ENCODE data around the gene ZC3H18.

Gene ZC3H18

DNA sequence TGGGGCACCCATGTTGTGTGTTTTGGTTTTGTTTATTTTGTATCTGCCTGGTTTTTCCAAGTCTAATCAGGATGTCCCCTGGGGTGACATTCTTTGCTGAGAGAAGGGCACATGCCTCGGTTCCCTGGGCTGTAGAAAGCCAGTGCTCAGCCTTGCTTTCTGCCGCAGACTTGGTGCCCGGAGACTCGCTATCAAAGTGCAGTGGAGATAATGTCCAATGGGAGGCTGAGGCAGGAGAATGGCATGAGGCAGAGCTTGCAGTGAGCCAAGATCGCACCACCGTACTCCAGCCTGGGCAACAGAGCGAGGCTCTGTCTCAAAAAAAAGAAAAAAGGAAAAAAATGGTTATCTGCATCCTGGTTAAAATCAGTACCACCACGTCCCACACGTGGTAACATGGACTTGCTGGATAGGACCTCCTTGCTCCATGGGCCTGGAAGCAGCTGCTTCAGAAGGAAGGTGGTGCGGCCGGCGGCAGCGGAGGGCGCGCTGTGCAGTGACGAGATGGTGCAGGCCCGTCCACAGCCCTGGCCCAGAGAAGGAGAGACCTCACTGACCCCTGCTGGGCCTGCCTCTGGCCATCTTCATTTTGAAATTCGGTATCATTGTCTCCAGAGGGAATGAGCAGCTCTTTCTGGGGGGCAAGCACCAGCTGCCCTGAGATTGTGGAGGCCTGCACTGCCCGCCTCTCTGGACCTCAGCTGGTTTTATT lies 48.9 kb downstream of the ZC3H18 start:
- Histone ChIP-seq H3K56ac (ENCODE audit: low read length) (no peak overlapping the region), H3K18ac (ENCODE audit: low read length) (no peak overlapping the region), H4K5ac (ENCODE audit: low read length) (no peak overlapping the region), H3K9ac (ENCODE audit: low read length) (no peak overlapping the region), H3K4me2 (ENCODE audit: low read length) (no peak overlapping the region), H2BK15ac (replicated peaks; ENCODE audit: low read depth) (no peak overlapping the region), H2AK5ac (ENCODE audit: low read length) (no peak overlapping the region), H3K79me2 (ENCODE audit: control insufficient read depth, insufficient read depth, low read length) (peaks cover 2% of the 10 kb centered on the region), H3K23ac (ENCODE audit: low read length) (no peak overlapping the region), H3K27ac (ENCODE audit: low read depth, low read length) (no peak overlapping the region), H3K36me3 (ENCODE audit: control insufficient read depth, insufficient read depth, low read length) (peaks cover 9% of the 10 kb centered on the region), H3K4me1 (ENCODE audit: control insufficient read depth, low read depth, low read length) (no peaks in the 10 kb centered on the region), H3K4me3 (ENCODE audit: low read length) (no peak overlapping the region), H3K27me3 (ENCODE audit: insufficient read depth, low read length, poor library complexity) (no peaks in the 10 kb centered on the region), H2BK120ac (ENCODE audit: low read depth, low read length) (no peak overlapping the region), H4K8ac (ENCODE audit: low read depth, low read length) (no peak overlapping the region), H3K79me1 (ENCODE audit: low read length) (peaks cover 9% of the 10 kb centered on the region), H2BK5ac (ENCODE audit: low read length) (no peak overlapping the region), H3K4ac (ENCODE audit: low read depth, low read length) (no peak overlapping the region)
- WGBS (ENCODE audit: extremely low coverage, insufficient coverage, low lambda C conversion rate) = no CpG with 5 or more reads among the region's 19 CpGs
- no peak for DNase-seq

DNA sequence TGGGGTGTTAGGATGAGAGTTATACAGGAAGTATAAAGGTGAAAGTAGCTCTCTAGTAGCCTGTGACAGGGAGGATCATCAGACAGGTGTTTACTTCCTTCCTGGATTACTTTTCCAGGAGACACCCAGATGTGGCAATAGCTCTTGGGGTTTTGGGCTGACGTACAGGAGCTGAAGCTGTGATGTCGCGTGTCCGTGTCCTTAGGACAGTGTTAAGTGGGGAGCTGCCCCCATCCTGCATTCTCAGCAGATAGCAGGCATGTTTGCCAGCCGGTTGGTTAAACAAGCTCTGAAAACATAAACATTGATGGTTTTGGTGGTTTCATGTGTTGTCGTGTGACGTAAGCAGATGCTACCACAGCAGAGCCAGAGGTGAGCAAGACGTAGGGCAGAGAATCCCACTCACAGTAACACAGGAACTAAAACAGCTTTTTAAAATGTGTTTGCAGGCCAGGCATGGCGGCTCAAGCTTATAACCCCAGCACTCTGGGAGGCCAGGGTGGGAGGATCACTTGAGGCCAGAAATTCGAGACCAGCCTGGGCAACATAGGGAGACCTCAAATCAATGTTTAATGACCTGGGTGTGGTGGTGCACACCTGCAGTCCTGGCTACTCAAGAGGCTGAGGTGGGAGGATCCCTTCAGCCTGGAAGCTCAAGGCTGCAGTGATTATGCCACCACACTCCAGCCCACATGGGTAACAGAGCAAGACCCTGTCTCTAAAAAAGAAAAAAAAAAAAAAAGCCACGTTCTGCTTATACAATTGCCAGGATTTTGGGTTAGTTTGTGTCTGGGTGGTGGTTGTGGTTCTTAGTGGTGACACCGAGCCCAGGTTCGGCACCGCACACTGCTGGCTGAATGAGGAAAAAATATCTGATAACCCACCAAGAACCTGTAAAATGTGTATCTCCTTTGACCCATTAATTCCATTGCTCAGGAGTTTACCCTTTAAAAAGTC lies 49.9 kb downstream of the ZC3H18 start:
- Histone ChIP-seq H3K4me2 (ENCODE audit: low read length) (no peak overlapping the region), H3K36me3 (ENCODE audit: control insufficient read depth, insufficient read depth, low read length) (peaks cover 8% of the 10 kb centered on the region), H3K23ac (ENCODE audit: low read length) (no peak overlapping the region), H2BK15ac (replicated peaks; ENCODE audit: low read depth) (no peak overlapping the region), H4K8ac (ENCODE audit: low read depth, low read length) (no peak overlapping the region), H2AK5ac (ENCODE audit: low read length) (no peak overlapping the region), H4K5ac (ENCODE audit: low read length) (no peak overlapping the region), H3K4me3 (ENCODE audit: low read length) (no peak overlapping the region), H3K9ac (ENCODE audit: low read length) (no peak overlapping the region), H3K27me3 (ENCODE audit: insufficient read depth, low read length, poor library complexity) (no peaks in the 10 kb centered on the region), H3K79me1 (ENCODE audit: low read length) (peaks cover 8% of the 10 kb centered on the region), H2BK5ac (ENCODE audit: low read length) (no peak overlapping the region), H3K18ac (ENCODE audit: low read length) (no peak overlapping the region), H3K4ac (ENCODE audit: low read depth, low read length) (no peak overlapping the region), H2BK120ac (ENCODE audit: low read depth, low read length) (no peak overlapping the region), H3K56ac (ENCODE audit: low read length) (no peak overlapping the region), H3K4me1 (ENCODE audit: control insufficient read depth, low read depth, low read length) (no peaks in the 10 kb centered on the region), H3K79me2 (ENCODE audit: control insufficient read depth, insufficient read depth, low read length) (no peaks in the 10 kb centered on the region), H3K27ac (ENCODE audit: low read depth, low read length) (no peak overlapping the region)
- no peak for DNase-seq
- WGBS (ENCODE audit: extremely low coverage, insufficient coverage, low lambda C conversion rate) = no CpG with 5 or more reads among the region's 14 CpGs

DNA sequence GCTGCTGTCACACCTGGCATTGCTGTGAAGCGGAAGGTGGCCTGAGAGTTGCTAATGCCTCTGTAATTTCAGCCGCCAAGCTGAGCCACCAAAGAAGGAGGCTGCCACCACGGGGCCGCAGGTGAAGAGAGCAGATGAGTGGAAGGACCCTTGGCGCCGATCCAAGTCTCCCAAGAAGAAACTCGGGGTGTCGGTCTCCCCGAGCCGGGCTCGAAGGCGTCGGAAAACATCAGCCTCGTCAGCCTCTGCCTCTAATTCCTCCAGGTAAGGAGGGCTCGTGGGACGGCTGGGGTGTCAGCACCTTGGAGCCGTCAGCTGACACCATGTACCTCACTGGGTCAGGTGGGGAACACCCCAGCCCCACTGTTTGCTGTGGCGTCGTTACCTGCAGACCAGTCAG lies 51.9 kb downstream of the ZC3H18 start:
- no peak overlapping the region for H3K56ac ChIP-seq (ENCODE audit: low read length)
- H3K27ac ChIP-seq (ENCODE audit: low read depth, low read length) = no peak overlapping the region
- whole genome bisulfite sequencing (ENCODE audit: extremely low coverage, insufficient coverage, low lambda C conversion rate) = no CpG with 5 or more reads among the region's 19 CpGs
- H2BK5ac ChIP-seq (ENCODE audit: low read length) = no peak overlapping the region
- no peak overlapping the region for H3K4me2 ChIP-seq (ENCODE audit: low read length)
- no peak overlapping the region for H2AK5ac ChIP-seq (ENCODE audit: low read length)
- H2BK120ac ChIP-seq (ENCODE audit: low read depth, low read length) = no peak overlapping the region
- no peak overlapping the region for H3K18ac ChIP-seq (ENCODE audit: low read length)
- peaks cover 7% of the 10 kb centered on the region for H3K79me1 ChIP-seq (ENCODE audit: low read length)
- no peak for DNase-seq
- H3K4me3 ChIP-seq (ENCODE audit: low read length) = no peak overlapping the region
- no peaks in the 10 kb centered on the region for H3K27me3 ChIP-seq (ENCODE audit: insufficient read depth, low read length, poor library complexity)
- H3K36me3 ChIP-seq (ENCODE audit: control insufficient read depth, insufficient read depth, low read length) = peaks cover 9% of the 10 kb centered on the region
- H3K4ac ChIP-seq (ENCODE audit: low read depth, low read length) = no peak overlapping the region
- H4K8ac ChIP-seq (ENCODE audit: low read depth, low read length) = no peak overlapping the region
- H4K5ac ChIP-seq (ENCODE audit: low read length) = no peak overlapping the region
- H3K4me1 ChIP-seq (ENCODE audit: control insufficient read depth, low read depth, low read length) = no peaks in the 10 kb centered on the region
- H3K79me2 ChIP-seq (ENCODE audit: control insufficient read depth, insufficient read depth, low read length) = no peaks in the 10 kb centered on the region
- H3K9ac ChIP-seq (ENCODE audit: low read length) = no peak overlapping the region
- H2BK15ac ChIP-seq (replicated peaks; ENCODE audit: low read depth) = no peak overlapping the region
- H3K23ac ChIP-seq (ENCODE audit: low read length) = no peak overlapping the region

DNA sequence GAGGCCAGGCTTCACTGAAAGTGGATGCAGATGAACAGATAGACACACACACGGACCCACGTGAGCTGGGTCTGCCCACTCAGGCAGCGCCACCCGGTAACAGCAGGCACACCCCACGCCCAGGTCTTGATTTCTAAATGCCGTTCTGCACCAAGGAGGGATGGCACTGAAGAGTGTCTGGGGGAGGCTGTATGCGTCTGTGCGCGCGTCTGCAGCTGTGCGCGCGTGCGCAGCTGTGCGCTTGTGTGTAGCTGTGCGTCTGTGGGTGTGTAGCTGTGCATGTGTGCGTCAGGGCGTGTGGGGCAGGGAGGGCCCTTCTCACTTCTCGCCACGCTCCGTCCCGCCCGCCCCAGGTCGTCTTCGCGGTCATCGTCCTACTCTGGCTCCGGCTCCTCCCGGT lies 52.7 kb downstream of the ZC3H18 start:
- no CpG with 5 or more reads among the region's 29 CpGs for WGBS (ENCODE audit: extremely low coverage, insufficient coverage, low lambda C conversion rate)
- no peak overlapping the region for H3K56ac ChIP-seq (ENCODE audit: low read length)
- H2AK5ac ChIP-seq (ENCODE audit: low read length) = no peak overlapping the region
- H4K8ac ChIP-seq (ENCODE audit: low read depth, low read length) = no peak overlapping the region
- H3K79me1 ChIP-seq (ENCODE audit: low read length) = peaks cover 7% of the 10 kb centered on the region
- no peak overlapping the region for H3K27ac ChIP-seq (ENCODE audit: low read depth, low read length)
- no peaks in the 10 kb centered on the region for H3K79me2 ChIP-seq (ENCODE audit: control insufficient read depth, insufficient read depth, low read length)
- no peak overlapping the region for H2BK120ac ChIP-seq (ENCODE audit: low read depth, low read length)
- H3K27me3 ChIP-seq (ENCODE audit: insufficient read depth, low read length, poor library complexity) = no peaks in the 10 kb centered on the region
- no peak overlapping the region for H3K4me2 ChIP-seq (ENCODE audit: low read length)
- H4K5ac ChIP-seq (ENCODE audit: low read length) = no peak overlapping the region
- H2BK15ac ChIP-seq (replicated peaks; ENCODE audit: low read depth) = no peak overlapping the region
- H2BK5ac ChIP-seq (ENCODE audit: low read length) = no peak overlapping the region
- no peak overlapping the region for H3K18ac ChIP-seq (ENCODE audit: low read length)
- H3K36me3 ChIP-seq (ENCODE audit: control insufficient read depth, insufficient read depth, low read length) = peaks cover 9% of the 10 kb centered on the region
- no peaks in the 10 kb centered on the region for H3K4me1 ChIP-seq (ENCODE audit: control insufficient read depth, low read depth, low read length)
- no peak for DNase-seq
- H3K4ac ChIP-seq (ENCODE audit: low read depth, low read length) = no peak overlapping the region
- H3K9ac ChIP-seq (ENCODE audit: low read length) = no peak overlapping the region
- no peak overlapping the region for H3K4me3 ChIP-seq (ENCODE audit: low read length)
- no peak overlapping the region for H3K23ac ChIP-seq (ENCODE audit: low read length)

DNA sequence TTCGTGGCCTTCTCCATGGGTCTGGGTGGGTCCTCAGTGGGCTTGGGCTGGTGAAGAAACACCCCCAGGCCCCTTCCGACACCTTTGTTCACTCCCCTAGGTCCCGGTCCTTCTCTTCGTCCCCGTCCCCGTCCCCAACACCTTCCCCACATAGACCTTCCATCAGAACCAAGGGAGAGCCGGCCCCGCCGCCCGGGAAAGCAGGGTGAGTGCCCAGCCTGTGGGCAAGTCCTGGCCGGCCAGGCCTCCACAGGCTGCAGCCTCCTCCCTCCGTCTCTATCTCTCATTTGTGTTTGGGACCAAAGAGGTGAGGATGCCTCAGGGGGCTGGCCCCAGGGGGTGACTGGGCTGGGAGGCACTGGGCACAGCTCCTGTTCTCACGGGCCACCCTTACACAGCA lies 53.7 kb downstream of the ZC3H18 start:
- H4K8ac ChIP-seq (ENCODE audit: low read depth, low read length) = no peak overlapping the region
- no peak overlapping the region for H3K4me3 ChIP-seq (ENCODE audit: low read length)
- no peak overlapping the region for H3K4me2 ChIP-seq (ENCODE audit: low read length)
- no peaks in the 10 kb centered on the region for H3K79me2 ChIP-seq (ENCODE audit: control insufficient read depth, insufficient read depth, low read length)
- H3K36me3 ChIP-seq (ENCODE audit: control insufficient read depth, insufficient read depth, low read length) = peaks cover 9% of the 10 kb centered on the region
- H2AK5ac ChIP-seq (ENCODE audit: low read length) = no peak overlapping the region
- H2BK5ac ChIP-seq (ENCODE audit: low read length) = no peak overlapping the region
- no peaks in the 10 kb centered on the region for H3K4me1 ChIP-seq (ENCODE audit: control insufficient read depth, low read depth, low read length)
- no peak overlapping the region for H3K4ac ChIP-seq (ENCODE audit: low read depth, low read length)
- H3K27me3 ChIP-seq (ENCODE audit: insufficient read depth, low read length, poor library complexity) = no peaks in the 10 kb centered on the region
- peaks cover 3% of the 10 kb centered on the region for H3K79me1 ChIP-seq (ENCODE audit: low read length)
- H2BK15ac ChIP-seq (replicated peaks; ENCODE audit: low read depth) = no peak overlapping the region
- H3K9ac ChIP-seq (ENCODE audit: low read length) = no peak overlapping the region
- no peak overlapping the region for H3K27ac ChIP-seq (ENCODE audit: low read depth, low read length)
- no CpG with 5 or more reads among the region's 13 CpGs for WGBS (ENCODE audit: extremely low coverage, insufficient coverage, low lambda C conversion rate)
- no peak overlapping the region for H2BK120ac ChIP-seq (ENCODE audit: low read depth, low read length)
- H4K5ac ChIP-seq (ENCODE audit: low read length) = no peak overlapping the region
- no peak for DNase-seq
- H3K56ac ChIP-seq (ENCODE audit: low read length) = no peak overlapping the region
- no peak overlapping the region for H3K18ac ChIP-seq (ENCODE audit: low read length)
- no peak overlapping the region for H3K23ac ChIP-seq (ENCODE audit: low read length)
